ENCODE data around the gene MAN2C1. TPM values are rescaled to one million over a fixed set of nuclear protein-coding genes. Genes with fewer than 3 reads are reported as not detected.
"Not testable (repeated sequence)": the region's sequence is repeated elsewhere in the genome, so short reads cannot be mapped to it uniquely, and the experiment has no call there.

Gene MAN2C1
- total RNA-seq, 2 donors from 2014 or later, result 213 to 295 TPM

DNA sequence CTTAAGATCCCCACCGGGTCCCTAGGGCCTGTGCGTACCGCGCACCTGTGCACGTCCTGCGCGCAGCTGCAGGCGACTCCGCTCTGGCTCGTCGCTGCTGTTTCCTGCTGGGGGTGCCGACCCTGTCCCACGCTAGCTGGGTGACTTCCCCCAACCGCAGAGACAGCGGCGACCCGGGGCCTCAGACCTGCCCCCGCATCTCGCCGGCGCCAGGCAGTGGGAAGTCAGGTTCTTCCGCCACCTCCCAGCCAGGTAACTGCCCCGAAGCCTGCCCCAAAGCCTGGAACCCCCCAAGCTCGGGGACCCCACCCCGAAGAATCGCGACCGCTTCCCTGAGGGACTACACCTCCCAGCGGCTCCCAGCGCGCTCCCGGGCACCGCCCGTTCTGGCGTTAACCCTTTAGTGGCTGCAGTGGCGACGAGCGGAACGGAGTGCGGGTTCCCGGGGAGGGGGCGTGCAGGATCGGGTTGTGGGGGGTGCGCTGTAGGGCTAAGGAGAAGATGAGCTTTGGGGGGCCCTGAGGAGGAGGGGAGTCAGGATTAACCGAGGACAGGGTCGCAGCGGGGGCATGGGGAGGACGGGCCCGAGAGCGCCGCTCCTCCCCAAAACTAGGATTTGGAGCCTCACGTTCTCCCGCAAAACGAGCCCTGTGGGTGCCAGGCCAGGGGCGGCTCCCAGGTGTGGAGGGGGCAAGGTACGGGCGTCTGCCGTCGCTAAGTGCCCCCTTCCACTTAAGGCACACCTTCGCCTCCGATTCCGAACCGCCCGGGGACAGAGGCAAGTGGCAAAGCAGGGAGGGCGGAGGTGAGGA is 21.0 kb downstream of the MAN2C1 start:
- Mint-ChIP-seq H3K36me3 (peaks cover 9% of the 10 kb centered on the region), H3K27ac (peak overlapping the region in 1 of 2 donors; percentile 69), H3K4me3 (peak overlapping the region; percentile 74), H3K9me3 (peaks cover 3% of the 10 kb centered on the region), H3K4me1 (ENCODE audit: low read depth in 2 of 2) (peaks cover 29 to 33% of the 10 kb centered on the region in 2 donors), H3K27me3 (peaks cover 0 to 5% of the 10 kb centered on the region in 2 donors)
- ATAC-seq (peak; percentile 28 to 38), DNase-seq (ENCODE audit: low spot score) (peak; percentile 68)

DNA sequence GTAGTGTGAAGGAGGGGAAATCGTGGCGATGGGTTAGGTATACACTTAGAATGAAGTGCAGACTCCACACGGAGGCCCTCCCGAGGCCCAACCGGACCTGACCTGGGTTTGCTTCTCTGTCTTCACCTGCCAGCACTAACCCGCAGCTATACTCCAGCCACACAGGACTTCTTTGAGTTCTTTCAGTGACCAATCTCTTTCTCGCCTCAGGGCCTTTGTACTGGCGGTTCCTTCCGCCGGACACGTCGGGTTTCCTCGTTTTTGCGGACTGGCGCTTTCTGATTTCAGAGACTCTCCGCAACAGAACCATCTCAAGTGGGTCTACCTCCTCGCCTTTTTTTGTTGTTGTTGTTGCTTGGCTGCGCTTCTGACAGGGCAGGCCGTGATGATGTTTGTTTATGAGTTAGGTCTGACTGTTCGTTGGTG is 21.6 kb downstream of the MAN2C1 start, which contains the start of gene NEIL1:
NEIL1 (plus strand) TSS at position 244 of the 426 bp plus-strand sequence. CDS start 1,867 bp downstream, outside the sequence.
- DNase-seq (ENCODE audit: low spot score), result no peak
- Mint-ChIP-seq H3K27me3 (peaks cover 0 to 5% of the 10 kb centered on the region in 2 donors), H3K9me3 (peaks cover 3% of the 10 kb centered on the region), H3K36me3 (peaks cover 9% of the 10 kb centered on the region), H3K27ac (peak within 1 kb of the TSS in 1 of 2 donors; percentile 69), H3K4me1 (ENCODE audit: low read depth in 2 of 2) (peaks cover 29 to 33% of the 10 kb centered on the region in 2 donors), H3K4me3 (peak within 1 kb of the TSS; percentile 74)
- no peak for ATAC-seq

- not testable (repeated sequence) for H3K27me3 Mint-ChIP-seq; H3K9me3 Mint-ChIP-seq; H3K27ac Mint-ChIP-seq; DNase-seq (ENCODE audit: low spot score); ATAC-seq; H3K4me3 Mint-ChIP-seq; H3K36me3 Mint-ChIP-seq
- H3K4me1 Mint-ChIP-seq (ENCODE audit: low read depth in 2 of 2), result peaks cover 13 to 14% of the 10 kb centered on the region in 2 donors
These were observed 24.5 kb downstream of the MAN2C1 start for GRCh38 chr15:75343953-75344352.

DNA sequence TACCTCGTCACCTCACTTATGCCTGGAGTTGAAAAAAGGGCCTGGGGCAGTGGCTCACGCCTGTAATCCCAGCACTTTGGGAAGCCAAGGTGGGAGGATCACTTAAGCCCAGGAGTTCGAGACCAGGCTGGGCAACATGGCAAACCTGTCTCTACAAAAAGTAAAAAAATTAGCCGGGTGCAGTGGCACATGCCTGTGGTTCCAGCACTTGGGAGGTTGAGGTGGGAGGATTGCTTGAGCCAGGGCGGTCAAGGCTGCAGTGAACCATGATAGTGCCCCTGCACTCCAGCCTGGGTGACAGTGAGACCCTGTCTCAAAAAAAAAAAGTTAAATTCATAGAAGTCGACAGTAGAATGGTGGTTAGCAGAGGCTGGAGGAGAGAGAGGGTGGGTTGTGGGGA is 26.2 kb downstream of the MAN2C1 start:
- no peaks in the 10 kb centered on the region for H3K9me3 Mint-ChIP-seq
- DNase-seq (ENCODE audit: low spot score) (peak; percentile 15), ATAC-seq (no peak)
- no peak overlapping the region for H3K4me3 Mint-ChIP-seq
- peaks cover 0 to 5% of the 10 kb centered on the region in 2 donors for H3K27me3 Mint-ChIP-seq
- H3K4me1 Mint-ChIP-seq (ENCODE audit: low read depth in 2 of 2), result peaks cover 10 to 12% of the 10 kb centered on the region in 2 donors
- H3K36me3 Mint-ChIP-seq, result peaks cover 4% of the 10 kb centered on the region
- H3K27ac Mint-ChIP-seq, result no peak overlapping the region

GRCh38 chr15:75339531-75340240 is 28.7 kb downstream of the MAN2C1 start:
- H3K27ac Mint-ChIP-seq, result no peak overlapping the region
- ATAC-seq (no peak), DNase-seq (ENCODE audit: low spot score) (peak; percentile 51)
- peaks cover 21 to 23% of the 10 kb centered on the region in 2 donors for H3K4me1 Mint-ChIP-seq (ENCODE audit: low read depth in 2 of 2)
- no peaks in the 10 kb centered on the region for H3K27me3 Mint-ChIP-seq
- H3K36me3 Mint-ChIP-seq, result peaks cover 4% of the 10 kb centered on the region
- no peaks in the 10 kb centered on the region for H3K9me3 Mint-ChIP-seq
- H3K4me3 Mint-ChIP-seq, result no peak overlapping the region

DNA sequence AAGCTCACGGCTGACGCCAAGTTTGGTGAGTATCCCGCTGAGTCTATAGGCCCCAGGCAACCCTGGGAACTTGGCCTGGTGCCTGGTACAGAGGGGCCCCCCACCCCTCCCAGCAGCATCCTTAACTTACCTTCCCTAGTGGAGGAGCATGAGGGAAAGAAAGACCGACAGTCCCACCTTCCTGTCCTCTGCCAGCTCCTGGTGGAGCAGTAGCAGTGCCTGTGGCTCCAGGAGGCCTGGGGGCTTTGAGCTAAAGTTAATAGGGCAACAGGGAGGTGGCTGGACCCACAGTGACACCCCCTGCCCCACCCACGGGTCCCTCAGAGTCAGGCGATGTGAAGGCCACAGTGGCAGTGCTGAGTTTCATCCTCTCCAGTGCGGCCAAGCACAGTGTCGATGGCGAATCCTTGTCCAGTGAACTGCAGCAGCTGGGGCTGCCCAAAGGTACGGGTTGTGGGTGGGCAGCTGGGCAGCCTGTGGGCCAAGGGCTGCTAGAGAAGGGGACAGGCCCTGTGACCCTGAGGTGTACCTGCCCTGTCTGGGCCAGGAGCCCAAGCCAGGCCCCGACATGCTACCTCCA is 29.7 kb downstream of the MAN2C1 start:
- H3K4me3 Mint-ChIP-seq, result no peak overlapping the region
- H3K36me3 Mint-ChIP-seq, result peaks cover 4% of the 10 kb centered on the region
- no peak for ATAC-seq
- DNase-seq (ENCODE audit: low spot score), result no peak
- H3K27ac Mint-ChIP-seq, result no peak overlapping the region
- H3K4me1 Mint-ChIP-seq (ENCODE audit: low read depth in 2 of 2), result peaks cover 23 to 24% of the 10 kb centered on the region in 2 donors
- H3K9me3 Mint-ChIP-seq, result no peaks in the 10 kb centered on the region
- no peaks in the 10 kb centered on the region for H3K27me3 Mint-ChIP-seq

DNA sequence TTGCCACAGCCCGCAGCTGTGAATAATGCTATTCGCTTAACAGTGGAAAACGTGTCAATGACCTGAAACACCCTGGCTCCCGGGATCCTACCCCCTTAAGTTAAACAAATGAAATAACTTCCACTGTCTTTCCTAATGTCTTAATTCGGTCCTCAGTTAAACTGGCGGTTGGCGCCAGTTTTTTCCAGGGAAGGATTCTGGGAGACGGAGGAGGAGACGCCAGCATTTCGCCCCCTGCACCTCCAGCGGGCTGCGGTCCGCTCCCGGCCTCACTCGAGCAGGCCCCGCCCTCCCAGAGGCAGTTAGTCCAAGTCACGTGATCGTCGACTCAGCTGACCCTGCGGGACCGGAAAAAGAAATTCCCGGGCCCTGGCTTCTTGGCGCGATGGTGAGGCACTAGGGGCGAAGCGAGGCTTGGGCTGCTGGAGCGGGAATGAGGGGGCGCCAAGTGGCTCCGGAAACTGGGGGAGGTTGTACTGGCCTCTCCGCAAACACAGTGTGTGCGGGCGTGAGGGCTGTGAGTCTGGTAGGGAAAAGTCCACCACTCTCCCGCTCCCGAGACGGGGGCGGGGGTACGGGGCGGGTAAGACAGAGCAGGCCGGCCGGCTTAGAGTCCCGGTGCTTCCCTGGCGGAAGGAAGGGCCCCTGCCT is 32.6 kb downstream of the MAN2C1 start, which contains the start of gene COMMD4:
COMMD4 (plus strand) TSS at position 359 of the 651 bp plus-strand sequence; CDS start at position 386, 27 bp downstream.
- Mint-ChIP-seq H3K4me1 (ENCODE audit: low read depth in 2 of 2) (peaks cover 26 to 28% of the 10 kb centered on the region in 2 donors), H3K27me3 (peaks cover 0 to 2% of the 10 kb centered on the region in 2 donors), H3K9me3 (no peaks in the 10 kb centered on the region), H3K36me3 (no peaks in the 10 kb centered on the region), H3K27ac (peak within 1 kb of the TSS; percentile 87 to 94), H3K4me3 (peak within 1 kb of the TSS; percentile 96)
- DNase-seq (ENCODE audit: low spot score) (peak; percentile 91), ATAC-seq (peak; percentile 78 to 81)

DNA sequence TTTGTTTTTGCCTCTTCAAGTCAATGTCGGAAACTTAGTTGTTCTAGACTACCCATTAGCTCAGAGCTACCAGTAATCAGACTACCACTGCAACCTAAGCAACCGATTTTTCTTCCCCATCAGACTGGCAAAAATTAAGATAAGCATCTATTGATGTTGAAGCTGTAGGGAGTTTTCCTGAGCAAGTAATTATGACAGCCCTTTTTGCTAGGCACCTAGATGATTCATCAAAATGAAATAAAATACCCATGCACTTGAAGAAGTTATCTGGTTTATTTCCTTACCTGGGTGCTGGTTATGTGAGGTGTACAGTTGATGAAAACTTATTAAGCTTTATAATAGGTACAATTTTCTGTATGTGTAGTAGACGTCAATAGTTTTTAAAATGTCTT is 33.1 kb downstream of the MAN2C1 start:
- ATAC-seq (no peak), DNase-seq (ENCODE audit: low spot score) (no peak)
- Mint-ChIP-seq H3K36me3 (no peaks in the 10 kb centered on the region), H3K4me3 (peak overlapping the region; percentile 96), H3K9me3 (no peaks in the 10 kb centered on the region), H3K27ac (peak overlapping the region; percentile 87 to 94), H3K27me3 (peaks cover 0 to 2% of the 10 kb centered on the region in 2 donors), H3K4me1 (ENCODE audit: low read depth in 2 of 2) (peaks cover 26 to 28% of the 10 kb centered on the region in 2 donors)

DNA sequence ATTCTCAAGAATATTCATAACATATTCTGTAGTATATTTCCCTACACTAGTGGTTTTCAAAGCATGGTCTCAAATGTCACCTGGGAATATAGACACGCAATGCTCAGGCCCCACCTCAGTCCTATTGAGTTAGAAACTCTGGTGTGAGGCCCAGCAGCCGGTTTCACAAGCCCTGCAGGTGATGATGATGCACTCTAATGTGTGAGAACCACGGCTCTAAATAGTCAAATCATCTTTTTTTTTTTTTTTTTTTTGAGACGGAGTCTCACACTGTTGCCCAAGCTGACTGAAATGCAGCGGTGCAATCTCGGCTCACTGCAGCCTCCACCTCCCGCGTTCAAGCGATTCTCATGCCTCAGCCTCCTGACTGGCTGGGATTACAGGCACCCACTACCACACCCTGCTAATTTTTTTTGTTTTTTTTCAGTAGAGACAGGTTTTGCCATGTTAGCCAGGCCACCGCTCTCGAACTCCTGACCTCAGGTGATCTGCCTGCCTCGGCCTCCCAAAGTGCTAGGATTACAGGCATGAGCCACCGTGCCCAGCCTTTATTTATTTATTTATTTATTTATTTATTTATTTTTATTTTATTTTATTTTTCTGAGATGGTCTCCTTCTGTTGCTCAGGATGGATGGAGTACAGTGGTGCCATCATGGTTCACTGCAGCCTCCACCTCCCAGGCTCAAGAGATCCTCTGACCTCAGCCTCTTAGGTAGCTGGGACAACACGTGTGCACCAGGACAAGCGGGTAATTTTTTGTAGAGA is 34.6 kb downstream of the MAN2C1 start:
- not testable (repeated sequence) for H3K36me3 Mint-ChIP-seq; H3K27me3 Mint-ChIP-seq; H3K27ac Mint-ChIP-seq; H3K9me3 Mint-ChIP-seq; DNase-seq (ENCODE audit: low spot score)
- Mint-ChIP-seq H3K4me3 (peak overlapping the region; percentile 20), H3K4me1 (ENCODE audit: low read depth in 2 of 2) (peaks cover 22 to 28% of the 10 kb centered on the region in 2 donors)
- ATAC-seq, result peak; percentile 70 to 86

GRCh38 chr15:75332093-75332492 is 36.3 kb downstream of the MAN2C1 start:
- ATAC-seq, result not testable (repeated sequence)
- peaks cover 22 to 28% of the 10 kb centered on the region in 2 donors for H3K4me1 Mint-ChIP-seq (ENCODE audit: low read depth in 2 of 2)

DNA sequence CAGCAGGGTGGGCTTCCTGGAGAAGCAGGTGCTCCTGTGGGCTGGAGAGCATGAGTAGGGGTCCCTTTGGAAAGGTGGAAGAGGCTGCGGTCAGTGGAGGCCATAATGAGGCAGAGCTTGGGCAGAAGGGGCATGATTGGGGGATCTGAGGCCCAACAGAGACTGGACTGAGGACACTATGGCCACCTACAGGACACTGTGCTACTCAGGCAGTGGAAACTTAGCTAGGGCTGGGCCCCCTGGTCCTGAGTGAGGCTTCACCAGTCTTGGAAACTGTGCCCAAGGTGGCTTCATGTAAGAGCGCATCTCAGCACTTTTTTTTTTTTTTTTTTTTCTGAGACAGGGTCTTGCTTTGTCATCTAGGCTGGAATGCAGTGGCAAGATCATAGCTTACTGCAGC is 38.8 kb downstream of the MAN2C1 start:
- H3K36me3 Mint-ChIP-seq, result no peaks in the 10 kb centered on the region
- DNase-seq (ENCODE audit: low spot score) (no peak), ATAC-seq (no peak)
- H3K4me3 Mint-ChIP-seq, result no peak overlapping the region
- peaks cover 0 to 2% of the 10 kb centered on the region in 2 donors for H3K27me3 Mint-ChIP-seq
- H3K9me3 Mint-ChIP-seq, result no peaks in the 10 kb centered on the region
- peaks cover 3 to 6% of the 10 kb centered on the region in 2 donors for H3K4me1 Mint-ChIP-seq (ENCODE audit: low read depth in 2 of 2)
- H3K27ac Mint-ChIP-seq, result no peak overlapping the region

More at GRCh38 chr15:75332093-75332492, 36.3 kb downstream of the MAN2C1 start:
- not testable (repeated sequence) for H3K36me3 Mint-ChIP-seq; H3K27me3 Mint-ChIP-seq; DNase-seq (ENCODE audit: low spot score); H3K9me3 Mint-ChIP-seq; H3K4me3 Mint-ChIP-seq
- H3K27ac Mint-ChIP-seq, result peak overlapping the region in 1 of 2 donors; percentile 19

DNA sequence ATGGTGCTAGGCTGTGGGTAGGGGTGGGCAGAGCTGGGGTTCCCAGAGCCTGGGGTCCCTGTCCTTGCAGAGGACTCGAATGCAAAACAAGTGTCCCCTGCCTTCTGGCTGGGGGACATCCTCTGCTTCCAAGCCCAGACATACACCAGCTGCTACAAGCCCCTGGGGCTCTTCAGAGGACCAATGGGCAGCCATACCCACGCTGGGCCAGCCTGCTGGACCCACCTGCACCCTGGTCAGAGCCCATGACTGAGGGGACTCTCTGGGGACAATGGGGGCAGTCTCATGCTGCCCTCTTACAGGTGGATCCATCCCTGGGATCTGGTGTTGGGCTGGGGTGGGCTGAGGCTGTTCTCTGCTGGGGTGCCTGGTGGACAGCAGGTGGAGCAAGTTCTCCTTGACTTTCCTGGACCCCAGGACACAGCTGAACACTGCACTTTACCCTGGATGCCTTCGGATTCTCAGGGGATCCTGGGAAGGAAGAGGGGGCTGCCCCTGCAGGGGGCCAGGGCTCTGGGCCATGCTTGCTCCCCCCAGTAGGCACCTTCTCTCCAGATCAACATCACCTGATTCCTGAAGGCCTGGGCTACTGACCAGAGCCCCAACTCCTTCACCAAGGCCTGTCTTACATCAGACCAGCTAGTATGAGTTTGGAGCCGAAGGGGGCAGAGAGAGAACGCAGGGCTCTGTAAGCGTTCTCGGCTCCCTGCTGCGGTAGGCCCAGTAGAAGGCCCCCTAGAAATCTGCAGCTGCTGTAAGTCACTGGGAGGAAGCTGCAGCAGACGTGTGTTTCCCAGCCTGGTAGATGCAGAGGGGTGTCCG is 39.7 kb downstream of the MAN2C1 start:
- ATAC-seq (no peak), DNase-seq (ENCODE audit: low spot score) (no peak)
- no peaks in the 10 kb centered on the region for H3K9me3 Mint-ChIP-seq
- H3K4me3 Mint-ChIP-seq, result no peak overlapping the region
- peaks cover 0 to 2% of the 10 kb centered on the region in 2 donors for H3K27me3 Mint-ChIP-seq
- peaks cover 3 to 5% of the 10 kb centered on the region in 2 donors for H3K4me1 Mint-ChIP-seq (ENCODE audit: low read depth in 2 of 2)
- no peaks in the 10 kb centered on the region for H3K36me3 Mint-ChIP-seq
- no peak overlapping the region for H3K27ac Mint-ChIP-seq

Measured in natural killer cell treated with Interleukin-12 subunit alpha and Interleukin-12 subunit beta and Interleukin-15 and Interleukin-18, amount 100 ng/mL, for 72 hours (primary cell).